ENCODE measurements around the gene EMP1.

EMP1 gene

GRCh38 chr12:13223941-13224340 is 27.4 kb downstream of the EMP1 start:
- no peak for DNase-seq

GRCh38 chr12:13227191-13227590 is 30.7 kb downstream of the EMP1 start:
- DNase-seq, result no peak

GRCh38 chr12:13228579-13228978 is 32.1 kb downstream of the EMP1 start:
- no peak for DNase-seq

- no peak for DNase-seq
These were observed 33.0 kb downstream of the EMP1 start for GRCh38 chr12:13229504-13229903.

GRCh38 chr12:13230500-13230899 is 34.0 kb downstream of the EMP1 start:
- DNase-seq, result no peak

- DNase-seq, result peak; percentile 10 to 58 (median 53)
These were observed 37.5 kb downstream of the EMP1 start for GRCh38 chr12:13233830-13234641.

- DNase-seq, result no peak
These were observed 41.7 kb downstream of the EMP1 start for GRCh38 chr12:13238204-13238603.

GRCh38 chr12:13241833-13242488 is 45.4 kb downstream of the EMP1 start:
- peak in 1 of 3 experiments; percentile 73 for DNase-seq

GRCh38 chr12:13242936-13243335 is 46.4 kb downstream of the EMP1 start:
- no peak for DNase-seq

- DNase-seq, result no peak
These were observed 47.1 kb downstream of the EMP1 start for GRCh38 chr12:13243516-13244070.

GRCh38 chr12:13247596-13247995 is 51.1 kb downstream of the EMP1 start:
- no peak for DNase-seq

- no peak for DNase-seq
These were observed 52.4 kb downstream of the EMP1 start for GRCh38 chr12:13248964-13249363.

- DNase-seq, result no peak
These were observed 53.9 kb downstream of the EMP1 start for GRCh38 chr12:13250416-13250815.

GRCh38 chr12:13251521-13251920 is 55.0 kb downstream of the EMP1 start:
- DNase-seq, result no peak

GRCh38 chr12:13252024-13252423 is 55.5 kb downstream of the EMP1 start:
- no peak for DNase-seq

GRCh38 chr12:13252616-13253015 is 56.1 kb downstream of the EMP1 start:
- DNase-seq, result no peak

GRCh38 chr12:13253966-13254760 is 57.6 kb downstream of the EMP1 start:
- no peak for DNase-seq

- peak; percentile 86 to 94 (median 91) for DNase-seq
These were observed 59.5 kb downstream of the EMP1 start for GRCh38 chr12:13255792-13256691.

- no peak for DNase-seq
These were observed 60.1 kb downstream of the EMP1 start for GRCh38 chr12:13256692-13257045.

- DNase-seq, result no peak
These were observed 60.9 kb downstream of the EMP1 start for GRCh38 chr12:13257356-13257875.

- peak in 1 of 3 experiments; percentile 32 for DNase-seq
These were observed 61.7 kb downstream of the EMP1 start for GRCh38 chr12:13258197-13258596.

- no peak for DNase-seq
These were observed 62.2 kb downstream of the EMP1 start for GRCh38 chr12:13258717-13259119.
